Superior temporal gyrus (tissue), 1 donor: ENCODE results near the gene CFH.
"Not testable (repeated sequence)": the region's sequence is repeated elsewhere in the genome, so short reads cannot be mapped to it uniquely, and the experiment has no call there.

ENCODE experiments used
- DNase-seq: peaks from one replicate; pipeline ENCODE4 v3.0.0-alpha.2; 2016; ENCODE audit errors: extremely low spot score

CFH gene

DNA sequence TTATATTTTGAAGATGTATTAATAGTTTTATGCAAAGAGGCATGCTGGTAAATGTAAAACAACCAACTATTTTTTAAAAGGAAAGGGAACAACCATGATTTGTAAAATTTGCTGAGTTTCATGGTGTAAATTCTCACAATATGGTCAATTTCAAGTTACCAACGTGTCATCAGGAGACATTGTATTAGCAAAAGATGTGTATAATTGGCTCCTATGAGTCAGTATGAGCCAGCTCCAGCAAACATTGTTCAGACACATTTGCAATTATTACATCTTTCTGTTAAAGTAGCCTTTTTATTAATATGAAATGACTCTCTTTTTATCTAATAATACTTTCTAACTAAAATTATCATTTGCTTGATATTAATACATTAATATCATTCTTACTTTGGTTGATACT lies 15.3 kb downstream of the CFH start:
- DNase-seq: no peak

DNA sequence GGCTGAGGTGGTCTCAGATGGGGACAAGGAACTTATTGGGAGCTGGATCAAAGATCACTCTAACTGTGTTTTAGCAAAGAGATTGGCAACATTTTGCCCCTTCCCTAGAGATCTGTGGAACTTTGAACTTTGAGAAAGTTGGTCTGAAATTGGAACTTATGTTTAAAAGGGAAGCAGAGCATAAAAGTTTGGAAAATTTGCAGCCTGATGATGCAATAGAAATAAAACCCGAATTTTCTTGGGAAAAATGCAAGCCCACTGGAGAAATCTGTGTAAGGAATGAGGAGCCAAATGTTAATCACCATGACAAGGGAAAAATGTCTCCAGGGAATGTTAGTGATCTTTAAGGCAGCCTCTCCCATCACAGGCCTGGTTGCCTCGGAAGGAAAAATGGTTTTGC lies 17.2 kb downstream of the CFH start:
- no peak for DNase-seq

DNA sequence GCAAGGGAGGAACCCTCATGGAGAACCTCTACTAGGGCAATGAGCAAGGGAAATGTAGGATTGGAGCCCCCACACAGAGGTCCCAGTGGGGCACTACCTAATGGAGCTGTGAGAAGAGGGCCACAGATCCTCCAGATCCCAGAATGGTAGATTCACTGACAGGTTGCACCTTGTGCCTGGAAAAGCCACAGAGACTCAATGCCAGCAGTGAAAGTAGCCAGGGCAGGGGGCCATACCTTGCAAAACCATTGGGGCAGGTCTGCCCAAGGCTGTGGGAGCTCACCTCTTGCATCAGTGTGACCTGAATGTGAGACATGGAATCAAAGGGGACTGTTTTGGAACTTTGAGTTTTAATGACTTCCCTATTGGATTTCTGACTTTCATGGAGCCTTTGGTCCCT lies 17.9 kb downstream of the CFH start:
- DNase-seq: no peak

DNA sequence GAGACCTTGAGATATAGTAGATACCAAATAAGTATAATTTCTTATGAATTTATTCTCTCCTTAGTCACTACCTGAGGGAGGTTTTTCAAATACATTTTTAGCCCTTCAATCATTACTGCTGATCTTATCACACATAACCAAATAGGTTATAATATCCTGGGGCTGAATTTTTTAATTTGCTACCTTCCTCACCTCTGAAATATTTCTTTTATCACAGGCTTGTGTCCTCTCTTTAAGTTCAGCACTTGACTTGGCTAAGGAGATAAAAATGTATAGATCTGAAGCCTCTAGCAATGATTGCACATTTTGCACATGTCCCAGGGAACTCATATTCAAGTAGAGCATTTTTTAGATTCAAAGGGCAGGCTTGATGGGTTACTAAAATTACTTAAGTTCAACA lies 23.1 kb downstream of the CFH start:
- no peak for DNase-seq

DNA sequence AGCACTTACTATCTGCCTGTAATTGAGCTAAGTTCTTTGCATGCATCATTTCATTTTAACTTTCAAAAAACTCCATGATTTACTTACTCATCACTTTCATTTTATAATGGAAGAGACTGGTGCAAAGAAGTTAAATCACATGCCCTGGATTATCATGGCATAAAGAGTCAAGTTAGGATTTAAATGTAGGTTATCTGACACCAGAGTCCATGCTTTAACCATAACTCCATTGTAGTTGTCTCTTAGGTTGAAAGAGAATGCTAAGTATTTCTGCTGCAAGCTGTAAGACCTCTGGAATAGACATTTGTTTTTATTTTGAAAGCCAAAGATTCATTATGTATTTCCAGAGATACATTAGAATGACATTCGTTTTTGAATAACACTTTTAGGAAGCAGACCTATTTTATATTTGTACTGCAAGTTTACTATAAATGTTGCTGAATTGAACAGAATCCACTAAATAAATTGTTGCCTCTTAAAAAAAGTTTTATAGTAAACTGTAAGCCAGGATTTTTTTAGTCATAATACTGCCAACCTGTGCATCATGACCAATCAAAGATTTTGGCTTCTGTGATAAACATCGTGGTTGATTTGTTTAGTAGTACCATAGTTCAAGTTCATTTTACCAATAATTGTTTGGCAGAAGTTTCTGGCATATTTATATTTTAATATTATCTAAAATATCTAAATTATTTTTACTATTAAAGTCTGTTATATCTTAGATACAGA lies 26.1 kb downstream of the CFH start:
- DNase-seq: no peak

DNA sequence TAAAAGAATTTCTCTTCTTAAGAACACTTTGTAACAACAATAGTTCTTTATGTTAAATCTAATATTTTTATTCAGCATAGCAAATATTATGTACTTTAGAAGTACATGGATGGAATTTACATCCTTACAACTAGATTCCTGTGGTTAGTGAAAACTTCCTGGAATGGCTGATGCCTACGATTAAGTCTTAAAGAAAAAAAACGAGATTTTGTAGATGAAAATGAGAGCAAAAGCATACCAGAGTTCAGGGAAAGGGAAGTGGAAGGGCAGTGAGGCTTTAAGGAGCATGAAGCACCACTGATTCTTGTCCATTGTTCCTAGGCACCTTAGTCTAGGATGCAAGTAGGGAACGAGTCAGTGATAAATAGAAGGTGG lies 26.7 kb downstream of the CFH start:
- DNase-seq: no peak

DNA sequence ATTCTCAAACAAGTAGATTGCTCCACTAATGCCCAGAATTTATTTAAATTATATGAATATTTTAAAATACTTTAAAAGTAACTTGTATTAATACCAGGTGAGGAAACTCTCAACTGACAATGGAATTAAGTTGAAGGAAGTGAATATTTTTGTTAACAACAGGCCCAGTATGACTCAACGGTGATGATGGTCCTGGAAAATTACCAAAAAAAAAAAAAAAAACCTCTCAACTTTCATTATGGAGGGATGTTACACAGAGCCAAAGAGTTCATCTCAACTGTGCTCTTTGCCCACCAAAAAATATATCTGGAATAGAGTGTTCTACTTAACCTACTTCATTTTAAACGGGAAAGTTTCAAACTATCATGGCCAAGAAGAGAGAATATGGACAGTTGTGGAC lies 28.3 kb downstream of the CFH start:
- no peak for DNase-seq

- no peak for DNase-seq
Observed at GRCh38 chr1:196684476-196684875, 32.6 kb downstream of the CFH start.

DNA sequence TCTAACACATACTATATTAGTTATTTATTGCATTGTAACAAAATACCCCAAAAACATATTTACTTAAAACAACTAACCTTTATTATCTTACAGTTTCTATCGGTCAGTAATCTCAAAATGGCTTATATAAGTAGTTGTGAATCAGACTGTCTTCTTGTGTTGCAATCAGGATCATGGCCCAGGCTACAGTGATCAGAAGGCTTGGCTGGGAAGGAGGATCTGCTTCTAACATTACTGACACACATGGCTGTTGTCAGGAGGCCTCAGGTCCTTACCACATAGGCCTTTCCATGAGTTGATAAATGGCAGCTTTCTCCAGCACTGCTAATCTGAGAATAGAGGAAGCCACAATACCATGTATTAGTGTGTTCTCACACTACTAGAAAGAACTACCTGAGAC lies 33.7 kb downstream of the CFH start:
- DNase-seq: no peak

DNA sequence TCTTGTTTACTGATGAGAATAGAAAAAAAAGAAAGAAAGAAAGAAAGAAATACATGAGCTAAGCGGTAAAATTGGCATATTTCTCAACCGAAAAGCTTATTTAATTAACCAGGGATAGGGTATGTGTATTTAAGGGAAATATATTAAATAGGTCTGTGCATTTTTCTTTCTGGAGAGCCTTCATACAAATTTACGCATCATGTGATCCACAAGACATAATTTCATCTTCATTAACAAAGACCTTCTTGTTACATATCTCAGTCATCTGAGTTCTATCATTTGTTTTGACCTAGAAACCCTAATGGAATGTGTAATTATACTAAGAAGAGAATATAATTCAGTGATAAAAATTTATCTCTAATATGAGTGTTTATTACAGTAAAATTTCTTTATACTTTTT lies 37.2 kb downstream of the CFH start:
- DNase-seq: no peak

- no peak for DNase-seq
Observed at GRCh38 chr1:196690582-196690981, 38.7 kb downstream of the CFH start.

GRCh38 chr1:196698993-196699392 lies 47.1 kb downstream of the CFH start:
- DNase-seq: no peak

GRCh38 chr1:196701144-196701543 lies 49.3 kb downstream of the CFH start:
- no peak for DNase-seq

GRCh38 chr1:196709892-196710291 lies 58.0 kb downstream of the CFH start:
- DNase-seq: not testable (repeated sequence)

- no peak for DNase-seq
Observed at GRCh38 chr1:196717868-196718267, 66.0 kb downstream of the CFH start.

DNA sequence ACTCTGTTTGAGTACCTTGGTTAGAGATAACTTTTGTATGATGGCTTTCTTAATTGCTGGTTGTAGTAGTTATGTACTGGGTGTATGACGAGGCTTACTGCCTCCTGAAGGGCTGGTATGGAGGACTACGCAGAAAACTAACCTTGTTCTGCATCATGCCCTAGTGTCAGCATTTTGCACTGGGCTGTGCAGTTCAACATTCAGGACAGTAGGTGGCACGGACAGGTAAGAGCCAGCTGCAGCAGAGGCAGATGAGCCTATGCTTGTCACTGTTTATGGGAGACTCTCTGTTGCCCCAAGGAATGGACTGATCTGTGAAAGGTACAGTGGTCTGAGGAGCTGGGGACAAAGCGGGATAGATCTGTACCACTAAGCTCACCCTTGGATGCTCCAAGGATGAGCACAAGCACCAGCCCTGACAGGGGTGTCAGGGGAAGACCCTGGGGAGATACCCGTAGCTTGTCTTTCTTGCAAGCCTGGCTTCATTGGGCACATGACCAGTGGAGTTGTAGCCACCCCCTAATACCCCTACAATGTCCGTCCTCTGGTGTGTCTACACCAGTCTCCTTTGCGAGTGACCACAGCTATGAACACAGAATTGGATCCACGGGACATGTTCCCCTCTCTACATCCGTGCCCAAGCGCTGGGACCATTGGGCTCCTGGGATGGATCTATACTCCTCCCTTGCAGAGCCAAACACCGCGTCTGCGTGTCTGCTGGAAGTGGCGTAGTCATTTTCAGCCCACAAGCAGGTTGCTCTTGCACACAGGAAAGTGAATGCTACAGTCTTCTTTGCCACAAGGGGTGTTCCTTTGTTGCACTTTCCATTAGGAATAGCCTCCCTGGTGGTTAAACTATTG lies 71.7 kb downstream of the CFH start:
- DNase-seq: no peak

- DNase-seq: no peak
Observed at GRCh38 chr1:196732526-196732925, 80.7 kb downstream of the CFH start.

GRCh38 chr1:196733091-196733970 lies 81.5 kb downstream of the CFH start:
- DNase-seq: no peak

DNA sequence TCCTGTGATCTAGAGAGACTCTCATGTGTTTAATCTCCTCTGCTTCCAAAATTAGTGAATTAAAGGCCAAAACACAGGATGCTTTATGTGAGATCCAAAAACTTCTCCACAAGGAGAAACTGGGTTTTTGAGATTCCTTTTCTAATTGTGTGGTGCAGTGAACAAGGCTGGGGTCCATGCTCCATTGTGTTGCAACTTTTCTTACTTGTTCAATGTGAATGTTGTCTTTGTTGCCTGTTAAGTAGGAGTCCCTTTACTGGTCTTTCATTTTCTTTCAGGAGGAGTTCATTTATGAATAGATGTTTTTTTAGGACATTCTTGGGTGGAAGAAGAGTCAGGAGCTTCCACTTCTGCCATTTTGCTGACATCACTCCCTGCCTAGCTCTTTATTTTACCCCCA lies 82.2 kb downstream of the CFH start:
- DNase-seq: no peak

DNA sequence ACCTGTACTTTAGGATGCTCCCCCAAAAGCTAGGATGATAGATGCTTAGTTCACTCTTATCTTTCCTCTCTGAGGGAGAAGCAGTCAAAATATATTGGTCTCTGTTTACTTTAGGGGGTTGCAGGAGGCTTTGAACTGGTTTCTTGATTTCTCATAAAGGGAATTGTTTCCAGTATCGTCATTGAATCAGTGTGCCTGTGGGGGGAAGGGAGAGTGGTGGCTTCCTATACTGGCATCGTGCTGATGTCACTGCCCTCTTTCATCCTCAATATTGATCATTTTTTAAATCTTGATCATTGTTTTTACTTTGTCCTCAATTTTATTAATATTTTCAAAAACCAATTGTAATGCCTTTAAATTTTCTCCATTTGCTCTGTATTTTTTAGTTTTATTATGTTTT lies 82.6 kb downstream of the CFH start:
- DNase-seq: no peak

DNA sequence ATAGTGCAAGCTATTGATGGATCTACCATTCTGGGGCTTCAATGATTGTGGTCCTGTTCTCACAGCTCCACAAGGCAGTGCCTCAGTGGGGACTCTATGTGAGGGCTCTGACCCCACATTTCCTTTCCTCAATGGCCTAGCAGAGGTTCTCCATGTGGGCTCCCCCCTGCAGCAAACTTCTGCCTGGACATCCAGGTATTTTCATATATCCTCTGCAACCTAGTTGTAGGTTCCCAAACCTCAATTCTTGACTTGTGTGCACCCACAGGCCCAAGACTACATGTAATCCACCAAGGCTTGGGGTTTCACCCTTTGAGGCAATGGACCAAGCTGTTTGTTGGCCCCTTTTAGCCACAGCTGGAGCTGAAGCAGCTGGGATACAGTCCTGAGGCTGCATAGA lies 86.9 kb downstream of the CFH start:
- no peak for DNase-seq

- DNase-seq: not testable (repeated sequence)
Observed at GRCh38 chr1:196743244-196743643, 91.4 kb downstream of the CFH start.
